SK-N-MC (cell line): ENCODE measurements around the gene COL6A2.

Experiments
- EZH2 ChIP-seq: fragments of 200-600 bp; sonication (generic); IDR thresholded peaks from one replicate; pipeline ENCODE4 v1.6.1; 2017; ENCODE audit warnings: antibody characterized with exemption
- FOXP2 ChIP-seq: optimal IDR thresholded peaks from 2 replicates; pipeline ENCODE3; 2011; ENCODE audit warnings: mild to moderate bottlenecking, moderate library complexity; ENCODE audit not compliant: insufficient read depth; ENCODE audit errors: extremely low read length, control extremely low read depth
- POLR2AphosphoS5 ChIP-seq: IDR thresholded peaks from 2 replicates; pipeline ENCODE4 v1.6.1; 2012; ENCODE audit warnings: mild to moderate bottlenecking, low read depth, low read length, borderline replicate concordance

- TF ChIP-seq POLR2AphosphoS5, result no peak
- no peak for TF ChIP-seq EZH2
- no peak for TF ChIP-seq FOXP2
Observed at GRCh38 chr21:46068516-46069079, 29.3 kb upstream of the COL6A2 start.
